Vagina (tissue), 2 donors: ENCODE data around the gene TNFRSF25. TPM values are rescaled to one million over a fixed set of nuclear protein-coding genes. Genes with fewer than 3 reads are reported as not detected.

Source experiments
- DNase-seq, 2 donors: peaks; one replicate each; pipeline ENCODE4 v3.0.0-alpha.2; 2017; ENCODE audit errors: extremely low spot score in 2 of 2
- H3K27ac ChIP-seq: fragments of 200-600 bp; sonication (generic); one replicate; pipeline ENCODE4 v1.5.1; 2019
- H3K27me3 ChIP-seq: fragments of 200-600 bp; sonication (generic); one replicate; pipeline ENCODE4 v1.5.1; 2019
- H3K36me3 ChIP-seq, 2 donors: fragments of 200-600 bp; sonication (generic); one replicate each; pipeline ENCODE4 v1.5.1; 2017 to 2019
- H3K4me1 ChIP-seq: fragments of 200-600 bp; sonication (generic); one replicate; pipeline ENCODE4 v1.5.1; 2019
- H3K4me3 ChIP-seq, 2 donors: fragments of 200-600 bp; sonication (generic); 1 replicate in 1 of 2; 2 replicates in 1 of 2; pipeline ENCODE4 v1.5.1; 2016 to 2019
- H3K9me3 ChIP-seq: fragments of 200-600 bp; sonication (generic); one replicate; pipeline ENCODE4 v1.5.1; 2019
- CTCF ChIP-seq, 3 experiments: fragments of 450-650 bp in 2 of 3; fragments of 200-600 bp in 1 of 3; sonication (generic) in 1 of 3; IDR thresholded peaks; one replicate each; pipeline ENCODE4 v1.5.1; 2017 to 2019; ENCODE audit warnings: antibody characterized with exemption in 3 of 3, mild to moderate bottlenecking in 2 of 3, moderate library complexity in 2 of 3
- POLR2A ChIP-seq, 2 donors: fragments of 450-650 bp; IDR thresholded peaks; one replicate each; pipeline ENCODE4 v1.6.1; 2017; ENCODE audit warnings: antibody characterized with exemption in 2 of 2, mild to moderate bottlenecking in 2 of 2, moderate library complexity in 2 of 2
- POLR2AphosphoS5 ChIP-seq, 2 donors: sonication (generic); formaldehyde crosslinking; IDR thresholded peaks; one replicate each; pipeline ENCODE4 v1.9.0; 2017; ENCODE audit warnings: antibody characterized with exemption in 2 of 2, mild to moderate bottlenecking in 2 of 2, low read depth in 1 of 2; ENCODE audit not compliant: insufficient read depth in 1 of 2
- intact Hi-C: fragments of 100-400 bp; cut with DNase I; formaldehyde crosslinking; loops from one replicate; pipeline ENCODE4 v1.15.1; 2023
- total RNA-seq: library from RNA; depleted of rRNA; stranded (reverse); fragments of >200 nt; gene quantifications from one replicate; pipeline ENCODE4 v1.2.3, GENCODE V29; 2016

The TNFRSF25 gene
- total RNA-seq, 1 donor from 2014 or later, result 32.7 TPM

DNA sequence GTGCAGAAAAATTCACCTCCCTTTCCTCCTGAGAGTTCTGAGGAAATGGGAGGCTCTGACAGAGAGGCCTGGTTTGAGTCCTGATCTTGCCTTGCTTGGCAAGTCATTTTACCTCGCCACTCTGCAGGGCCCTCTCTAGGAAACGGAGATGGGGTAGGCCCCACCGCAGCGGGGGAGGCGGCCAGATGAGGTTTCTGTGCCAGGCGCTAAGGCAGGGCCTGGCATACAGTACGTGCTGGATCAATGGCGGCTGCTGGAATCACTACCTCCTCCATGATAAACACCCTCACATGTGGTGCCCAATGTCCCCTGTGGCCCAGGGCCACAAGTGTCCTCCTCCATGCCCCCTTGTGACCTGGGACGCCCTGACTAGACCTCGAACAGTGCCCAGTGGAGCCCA, 26.0 kb upstream of the TNFRSF25 start:
- Histone ChIP-seq H3K4me3 (no peak overlapping the region), H3K27ac (no peak overlapping the region), H3K36me3 (no peaks in the 10 kb centered on the region), H3K9me3 (no peaks in the 10 kb centered on the region), H3K4me1 (peaks cover 48% of the 10 kb centered on the region), H3K27me3 (no peaks in the 10 kb centered on the region)
- TF ChIP-seq POLR2AphosphoS5 (IDR thresholded peaks at IDR 0.05; ENCODE audit: insufficient read depth in 1 of 2, low read depth in 1 of 2) (no peak), POLR2A (IDR thresholded peaks at IDR 0.05) (no peak), CTCF (IDR thresholded peaks at IDR 0.05) (no peak)
- DNase-seq, result no peak
- intact Hi-C loops, result no loop called here

- intact Hi-C loops, result no loop called here
- no peak for DNase-seq
Measured at GRCh38 chr1:6491480-6491962, 25.5 kb upstream of the TNFRSF25 start, which contains the start of gene PLEKHG5. TSS of gene PLEKHG5 (minus strand) at chr1:6491667. CDS start at chr1:6477571, 14,096 bp downstream.

GRCh38 chr1:6491081-6491449, 25.1 kb upstream of the TNFRSF25 start:
- Histone ChIP-seq H3K27me3 (no peaks in the 10 kb centered on the region), H3K36me3 (no peaks in the 10 kb centered on the region), H3K4me3 (peak overlapping the region; percentile 52 to 58), H3K9me3 (no peaks in the 10 kb centered on the region), H3K27ac (peak overlapping the region; percentile 90), H3K4me1 (peaks cover 48% of the 10 kb centered on the region)
- intact Hi-C loops, result no loop called here
- TF ChIP-seq CTCF (IDR thresholded peaks at IDR 0.05) (no peak), POLR2AphosphoS5 (IDR thresholded peaks at IDR 0.05; ENCODE audit: insufficient read depth in 1 of 2, low read depth in 1 of 2) (no peak), POLR2A (IDR thresholded peaks at IDR 0.05) (no peak)
- no peak for DNase-seq

More at GRCh38 chr1:6491480-6491962, 25.5 kb upstream of the TNFRSF25 start, which contains the start of gene PLEKHG5:
- peak within 1 kb of the TSS; percentile 52 to 58 for H3K4me3 ChIP-seq
- no peaks in the 10 kb centered on the region for H3K36me3 ChIP-seq
- TF ChIP-seq POLR2AphosphoS5 (IDR thresholded peaks at IDR 0.05; ENCODE audit: insufficient read depth in 1 of 2, low read depth in 1 of 2), result peak in 1 of 2 donors; percentile 15
- TF ChIP-seq POLR2A (IDR thresholded peaks at IDR 0.05), result no peak
- no peaks in the 10 kb centered on the region for H3K9me3 ChIP-seq
- peaks cover 48% of the 10 kb centered on the region for H3K4me1 ChIP-seq
- H3K27ac ChIP-seq, result peak within 1 kb of the TSS; percentile 90
- H3K27me3 ChIP-seq, result no peaks in the 10 kb centered on the region

DNA sequence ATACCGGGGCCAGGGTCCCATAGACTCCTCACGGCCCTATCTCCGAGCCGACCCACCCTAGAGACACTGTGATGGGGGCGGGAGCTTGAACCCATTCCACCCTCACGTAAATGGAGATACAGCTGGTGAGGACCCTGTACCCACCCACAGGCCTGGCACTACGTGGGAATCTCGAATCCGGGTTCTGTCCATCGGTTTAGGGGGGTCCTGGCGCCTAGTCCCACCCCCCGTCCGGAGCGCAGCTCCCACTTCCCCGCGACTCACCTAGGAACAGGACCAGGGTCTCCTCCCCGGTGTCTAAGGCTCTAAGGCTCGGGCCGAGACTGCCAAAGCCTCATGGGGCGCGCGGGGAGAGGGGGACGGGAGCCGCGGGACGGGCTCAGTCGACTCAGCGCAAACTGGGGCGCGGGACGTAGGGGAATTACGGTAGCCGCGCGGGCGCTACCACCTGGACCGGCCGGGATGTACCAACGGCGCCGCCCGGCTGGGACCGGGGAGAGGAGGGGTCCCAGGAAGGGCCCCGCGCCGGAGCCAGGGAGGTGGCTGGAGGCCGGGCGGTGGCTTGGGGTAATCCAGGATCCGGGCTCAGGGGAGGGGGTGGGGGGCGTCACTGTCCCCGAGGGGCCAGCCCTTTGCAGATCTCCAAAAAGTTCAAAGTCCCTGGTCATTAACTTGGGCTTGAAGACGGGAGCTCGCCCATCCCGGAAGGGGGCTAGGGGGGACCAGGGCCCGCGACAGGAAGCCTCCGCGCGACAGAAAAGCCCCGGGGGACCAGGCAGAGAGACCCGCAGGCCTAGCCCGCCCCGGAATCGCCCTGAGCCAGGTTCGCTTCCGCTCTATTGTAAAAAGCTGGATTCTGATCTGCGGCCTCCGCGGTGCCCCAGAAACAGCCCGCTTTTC, 24.5 kb upstream of the TNFRSF25 start:
- H3K27ac ChIP-seq, result peak overlapping the region; percentile 90
- no peaks in the 10 kb centered on the region for H3K9me3 ChIP-seq
- intact Hi-C loops, result no loop called here
- H3K27me3 ChIP-seq, result no peaks in the 10 kb centered on the region
- H3K4me3 ChIP-seq, result peak overlapping the region; percentile 52 to 58
- H3K4me1 ChIP-seq, result peaks cover 52% of the 10 kb centered on the region
- H3K36me3 ChIP-seq, result no peaks in the 10 kb centered on the region
- no peak for TF ChIP-seq CTCF (IDR thresholded peaks at IDR 0.05)
- peak in 1 of 2 donors; percentile 42 for TF ChIP-seq POLR2AphosphoS5 (IDR thresholded peaks at IDR 0.05; ENCODE audit: insufficient read depth in 1 of 2, low read depth in 1 of 2)
- no peak for TF ChIP-seq POLR2A (IDR thresholded peaks at IDR 0.05)
- no peak for DNase-seq

DNA sequence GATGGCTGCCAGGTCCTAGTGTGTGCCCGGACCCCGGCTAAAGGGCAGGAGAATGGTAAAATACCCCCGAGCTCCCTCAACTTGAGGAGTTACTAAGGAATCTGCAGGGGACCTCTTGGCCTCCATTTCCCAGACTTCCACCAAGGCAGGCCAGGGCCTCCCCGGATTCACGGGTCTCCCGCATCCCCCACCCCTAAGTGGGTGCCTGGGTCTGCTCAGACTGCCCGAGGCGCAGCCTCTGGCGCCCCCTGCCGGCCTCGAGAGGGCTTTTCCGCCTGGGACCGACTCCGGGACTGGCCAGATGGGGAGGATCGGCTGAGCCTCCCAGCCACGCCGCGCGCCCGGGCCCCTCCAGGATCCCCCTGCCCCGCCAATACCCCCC, 23.8 kb upstream of the TNFRSF25 start:
- Histone ChIP-seq H3K27ac (peak overlapping the region; percentile 90), H3K27me3 (no peaks in the 10 kb centered on the region), H3K9me3 (no peaks in the 10 kb centered on the region), H3K4me1 (peaks cover 58% of the 10 kb centered on the region), H3K4me3 (peak overlapping the region; percentile 52 to 58), H3K36me3 (no peaks in the 10 kb centered on the region)
- intact Hi-C loops, result loop anchor here (10.0 kb wide), 1 partner anchor 155 kb away; no protein-coding TSS in a partner anchor
- TF ChIP-seq POLR2AphosphoS5 (IDR thresholded peaks at IDR 0.05; ENCODE audit: insufficient read depth in 1 of 2, low read depth in 1 of 2), result no peak
- peak; percentile 60 to 67 (median 63) for TF ChIP-seq CTCF (IDR thresholded peaks at IDR 0.05)
- TF ChIP-seq POLR2A (IDR thresholded peaks at IDR 0.05), result no peak
- DNase-seq, result no peak
